ENCODE results near the gene ERC2.

- no peak for TF ChIP-seq CTCF (tag by site-specific recombination; IDR thresholded peaks at IDR 0.05)
- TF ChIP-seq SP2 (tag by site-specific recombination; IDR thresholded peaks at IDR 0.05), result no peak
- TF ChIP-seq ZNF791 (tag by site-specific recombination; IDR thresholded peaks at IDR 0.05), result no peak
- no peak for TF ChIP-seq ZNF433 (tag by site-specific recombination; IDR thresholded peaks at IDR 0.05; ENCODE audit: low read depth)
Measured at GRCh38 chr3:55966566-55966965, 501.7 kb downstream of the ERC2 start.

Data from HEK293 (cell line).